RWPE2 (cell line): Measurements from ENCODE around the gene IP6K3.

Source experiments
- ATAC-seq: fragments of 200-7000 bp; cut with Tn5 transposase; 3 replicates; pipeline ENCODE4 v1.9.1; 2021; ENCODE audit warnings: low read depth
- DNase-seq: peaks from one replicate; pipeline ENCODE4 v3.0.0-alpha.2; 2020; ENCODE audit warnings: low spot score
- H3K27ac ChIP-seq: fragments of 450-650 bp; 2 replicates; pipeline ENCODE4 v1.5.1; 2017; ENCODE audit warnings: mild to moderate bottlenecking; ENCODE audit not compliant: poor library complexity, severe bottlenecking
- H3K27me3 ChIP-seq: fragments of 250-450 bp; sonication (Bioruptor Pico); 2 replicates; pipeline ENCODE4 v1.5.1; 2021; ENCODE audit warnings: mild to moderate bottlenecking, moderate library complexity; ENCODE audit not compliant: insufficient read depth, poor library complexity, severe bottlenecking
- H3K36me3 ChIP-seq: fragments of 250-450 bp; sonication (Bioruptor Pico); 2 replicates; pipeline ENCODE4 v1.5.1; 2020; ENCODE audit warnings: low read depth, mild to moderate bottlenecking, moderate library complexity
- H3K4me1 ChIP-seq: fragments of 250-450 bp; sonication (Bioruptor Pico); 2 replicates; pipeline ENCODE4 v1.5.1; 2021; ENCODE audit warnings: mild to moderate bottlenecking, moderate library complexity; ENCODE audit not compliant: insufficient read depth, poor library complexity, severe bottlenecking
- H3K4me3 ChIP-seq: fragments of 250-450 bp; sonication (Bioruptor Pico); 2 replicates; pipeline ENCODE4 v1.5.1; 2021; ENCODE audit warnings: mild to moderate bottlenecking, moderate library complexity; ENCODE audit not compliant: severe bottlenecking
- H3K9me3 ChIP-seq: fragments of 250-450 bp; sonication (Bioruptor Pico); 2 replicates; pipeline ENCODE4 v1.5.1; 2021; ENCODE audit warnings: mild to moderate bottlenecking, moderate library complexity; ENCODE audit not compliant: severe bottlenecking
- TF ChIP-seq, protein P1 (sequence below): fragments of 450-650 bp; IDR thresholded peaks from one replicate; pipeline ENCODE4 v1.5.1; 2017; ENCODE audit warnings: mild to moderate bottlenecking, moderate library complexity; ENCODE audit not compliant: poor library complexity, severe bottlenecking

Gene IP6K3

DNA sequence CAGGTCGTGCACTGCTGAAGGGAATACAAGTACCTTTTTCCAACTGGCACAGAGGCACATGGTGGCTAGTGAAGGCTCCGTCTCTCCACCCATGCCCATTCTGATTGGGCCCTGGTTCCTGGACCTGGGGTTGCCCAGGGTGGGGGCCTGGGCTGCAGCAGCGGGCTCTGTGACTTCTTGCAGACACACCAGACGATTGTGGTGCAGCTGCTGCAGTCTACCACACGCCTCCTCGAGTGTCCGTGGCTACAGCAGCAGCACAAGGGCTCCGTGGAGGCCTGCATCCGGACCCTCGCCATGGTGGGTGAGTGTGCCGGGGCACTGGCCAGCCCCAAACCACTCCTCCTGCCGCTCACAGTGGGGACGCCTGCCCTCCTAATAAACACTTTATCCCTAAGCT lies 64.4 kb downstream of the IP6K3 start:
- Histone ChIP-seq H3K4me3 (no peak overlapping the region), H3K4me1 (no peaks in the 10 kb centered on the region), H3K36me3 (peaks cover 94% of the 10 kb centered on the region), H3K27ac (no peak overlapping the region), H3K27me3 (no peaks in the 10 kb centered on the region), H3K9me3 (no peaks in the 10 kb centered on the region)
- DNase-seq (no peak), ATAC-seq (no peak)
- TF ChIP-seq, protein P1, sequence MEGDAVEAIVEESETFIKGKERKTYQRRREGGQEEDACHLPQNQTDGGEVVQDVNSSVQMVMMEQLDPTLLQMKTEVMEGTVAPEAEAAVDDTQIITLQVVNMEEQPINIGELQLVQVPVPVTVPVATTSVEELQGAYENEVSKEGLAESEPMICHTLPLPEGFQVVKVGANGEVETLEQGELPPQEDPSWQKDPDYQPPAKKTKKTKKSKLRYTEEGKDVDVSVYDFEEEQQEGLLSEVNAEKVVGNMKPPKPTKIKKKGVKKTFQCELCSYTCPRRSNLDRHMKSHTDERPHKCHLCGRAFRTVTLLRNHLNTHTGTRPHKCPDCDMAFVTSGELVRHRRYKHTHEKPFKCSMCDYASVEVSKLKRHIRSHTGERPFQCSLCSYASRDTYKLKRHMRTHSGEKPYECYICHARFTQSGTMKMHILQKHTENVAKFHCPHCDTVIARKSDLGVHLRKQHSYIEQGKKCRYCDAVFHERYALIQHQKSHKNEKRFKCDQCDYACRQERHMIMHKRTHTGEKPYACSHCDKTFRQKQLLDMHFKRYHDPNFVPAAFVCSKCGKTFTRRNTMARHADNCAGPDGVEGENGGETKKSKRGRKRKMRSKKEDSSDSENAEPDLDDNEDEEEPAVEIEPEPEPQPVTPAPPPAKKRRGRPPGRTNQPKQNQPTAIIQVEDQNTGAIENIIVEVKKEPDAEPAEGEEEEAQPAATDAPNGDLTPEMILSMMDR = no peak

DNA sequence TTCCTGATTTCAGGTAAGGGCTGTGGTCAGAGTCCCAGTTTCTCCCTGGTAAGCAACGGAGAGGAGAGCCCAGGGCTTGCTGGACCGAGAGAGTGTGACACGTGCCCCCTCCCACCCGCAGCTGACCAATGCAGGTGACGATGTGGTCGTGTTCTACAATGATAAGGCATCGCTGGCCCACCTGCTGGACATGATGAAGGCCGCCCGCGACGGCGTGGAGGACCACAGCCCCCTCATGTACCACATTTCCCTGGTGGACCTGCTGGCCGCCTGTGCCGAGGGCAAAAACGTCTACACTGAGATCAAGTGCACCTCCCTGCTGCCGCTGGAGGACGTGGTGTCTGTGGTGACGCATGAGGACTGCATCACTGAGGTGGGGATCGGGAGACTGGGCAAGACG lies 66.9 kb downstream of the IP6K3 start:
- no peaks in the 10 kb centered on the region for H3K9me3 ChIP-seq
- no peak overlapping the region for H3K27ac ChIP-seq
- H3K27me3 ChIP-seq = no peaks in the 10 kb centered on the region
- no peak for DNase-seq
- ATAC-seq = no peak
- TF ChIP-seq, protein P1 = no peak
- no peaks in the 10 kb centered on the region for H3K4me1 ChIP-seq
- H3K4me3 ChIP-seq = no peak overlapping the region
- peaks cover 97% of the 10 kb centered on the region for H3K36me3 ChIP-seq

DNA sequence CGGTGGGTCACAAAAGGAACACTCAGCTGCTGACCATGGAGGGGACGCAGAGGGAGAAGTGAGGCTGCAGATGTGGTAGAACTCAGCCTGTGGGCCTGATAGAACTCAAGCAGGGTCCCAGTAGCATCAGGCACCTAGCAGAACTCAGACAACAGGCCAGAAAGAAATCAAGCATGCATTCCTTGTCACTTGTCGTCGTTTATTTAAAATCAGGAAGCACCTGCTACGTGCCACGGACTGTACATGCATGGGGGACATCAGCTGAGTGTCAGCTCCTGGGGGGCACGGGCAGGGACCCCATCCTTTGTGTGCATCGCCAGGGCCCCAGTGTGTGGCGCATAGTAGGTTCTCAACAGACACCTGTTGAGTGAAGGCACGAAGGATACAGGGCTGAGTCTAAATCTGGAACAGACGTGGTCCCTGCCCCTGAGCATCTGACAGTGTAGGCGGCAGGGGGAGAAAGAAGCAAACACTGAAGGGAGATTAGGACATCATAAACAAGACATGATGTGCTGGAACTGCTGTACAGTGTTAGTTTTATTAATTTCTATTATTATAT lies 67.7 kb downstream of the IP6K3 start:
- H3K36me3 ChIP-seq = peaks cover 97% of the 10 kb centered on the region
- H3K27me3 ChIP-seq = no peaks in the 10 kb centered on the region
- H3K4me1 ChIP-seq = no peaks in the 10 kb centered on the region
- DNase-seq (no peak), ATAC-seq (no peak)
- H3K4me3 ChIP-seq = no peak overlapping the region
- TF ChIP-seq, protein P1 = no peak
- no peak overlapping the region for H3K27ac ChIP-seq
- no peaks in the 10 kb centered on the region for H3K9me3 ChIP-seq

DNA sequence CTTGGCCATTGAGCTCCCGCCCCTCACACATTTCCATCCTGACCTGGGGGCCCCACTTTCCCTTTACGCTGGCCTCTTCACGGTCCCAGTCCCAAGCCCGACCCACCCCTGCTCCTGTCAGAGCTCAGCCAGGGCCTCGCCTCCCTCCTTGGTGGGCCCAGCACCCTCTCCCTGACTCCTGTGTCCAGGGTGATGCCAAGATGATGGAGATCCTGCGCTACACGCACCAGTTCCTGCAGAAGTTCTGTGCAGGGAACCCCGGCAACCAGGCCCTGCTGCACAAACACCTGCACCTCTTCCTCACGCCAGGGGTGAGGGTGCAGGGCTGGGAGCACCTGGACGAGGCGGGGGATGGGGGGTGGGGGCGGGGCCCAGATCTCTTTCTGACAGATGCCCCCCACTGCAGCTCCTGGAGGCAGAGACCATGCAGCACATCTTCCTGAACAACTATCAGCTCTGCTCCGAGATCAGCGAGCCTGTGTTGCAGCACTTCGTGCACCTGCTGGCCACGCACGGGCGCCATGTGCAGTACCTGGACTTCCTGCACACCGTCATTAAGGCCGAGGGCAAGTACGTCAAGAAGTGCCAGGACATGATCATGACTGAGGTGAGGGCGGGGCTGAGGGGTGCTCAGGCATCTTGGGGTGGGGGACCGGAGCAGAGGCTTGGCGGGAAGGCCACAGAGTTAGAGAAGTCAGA lies 68.3 kb downstream of the IP6K3 start:
- H3K27ac ChIP-seq = no peak overlapping the region
- peaks cover 97% of the 10 kb centered on the region for H3K36me3 ChIP-seq
- TF ChIP-seq, protein P1 = no peak
- H3K9me3 ChIP-seq = no peaks in the 10 kb centered on the region
- H3K4me3 ChIP-seq = no peak overlapping the region
- no peaks in the 10 kb centered on the region for H3K4me1 ChIP-seq
- H3K27me3 ChIP-seq = no peaks in the 10 kb centered on the region
- ATAC-seq (no peak), DNase-seq (no peak)

DNA sequence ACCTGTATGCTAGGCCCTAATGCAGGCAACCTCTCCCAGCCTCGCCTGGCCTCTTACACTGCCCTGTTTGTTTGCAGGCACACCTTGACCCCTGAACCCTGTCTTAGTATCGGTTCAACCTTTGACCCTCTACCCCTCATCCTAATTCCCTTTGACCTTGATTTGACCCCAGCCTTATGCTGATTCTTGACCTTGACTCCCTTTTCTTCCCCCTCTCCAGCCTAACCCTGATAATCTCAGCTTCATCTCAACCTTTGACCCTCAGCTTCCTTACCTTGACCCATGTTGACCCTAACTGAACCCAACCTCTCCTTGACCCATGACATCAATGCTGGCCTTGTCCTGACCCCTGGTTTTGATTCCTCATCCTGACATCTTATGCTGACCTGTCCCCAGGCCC lies 69.0 kb downstream of the IP6K3 start:
- DNase-seq (no peak), ATAC-seq (no peak)
- Histone ChIP-seq H3K27ac (no peak overlapping the region), H3K27me3 (no peaks in the 10 kb centered on the region), H3K9me3 (no peaks in the 10 kb centered on the region), H3K4me1 (peaks cover 5% of the 10 kb centered on the region), H3K4me3 (no peak overlapping the region), H3K36me3 (peaks cover 97% of the 10 kb centered on the region)
- TF ChIP-seq, protein P1 = no peak
